Dermis lymphatic vessel endothelial cell (primary cell): ENCODE measurements around the gene RGPD6. TPM values are rescaled to one million over a fixed set of nuclear protein-coding genes. Genes with fewer than 3 reads are reported as not detected.

Experiments
- total RNA-seq: library from RNA; depleted of rRNA; stranded (reverse); fragments of >200 nt; gene quantifications from 2 replicates; pipeline ENCODE4 v1.2.1, GENCODE V29; 2014

The RGPD6 gene
- 30.1 and 40.7 TPM in 2 replicates for total RNA-seq

GRCh38 chr2:110576763-110577416, at the start of gene RGPD6:
Gene RGPD6, minus strand, starts transcription at chr2:110577222. Its CDS starts 198 bp downstream, at chr2:110577024.

GRCh38 chr2:110472171-110473058, 104.6 kb downstream of the RGPD6 start, which contains the start of gene LIMS4:
Gene LIMS4, minus strand, starts transcription at chr2:110472816. Its CDS starts 38 bp downstream, at chr2:110472778.

Other genes with a start within 250 kb of the RGPD6 start
- 45.6 and 52.5 TPM in 2 replicates for gene LIMS4, start 104.4 kb downstream of the RGPD6 start, total RNA-seq
- 5.3 and 7.4 TPM in 2 replicates for gene BUB1, start 100.8 kb upstream of the RGPD6 start, total RNA-seq
- not detected in 2 replicates for gene ACOXL, start 155.4 kb upstream of the RGPD6 start, total RNA-seq